Measurements from ENCODE around the gene SRCIN1.

The SRCIN1 gene

DNA sequence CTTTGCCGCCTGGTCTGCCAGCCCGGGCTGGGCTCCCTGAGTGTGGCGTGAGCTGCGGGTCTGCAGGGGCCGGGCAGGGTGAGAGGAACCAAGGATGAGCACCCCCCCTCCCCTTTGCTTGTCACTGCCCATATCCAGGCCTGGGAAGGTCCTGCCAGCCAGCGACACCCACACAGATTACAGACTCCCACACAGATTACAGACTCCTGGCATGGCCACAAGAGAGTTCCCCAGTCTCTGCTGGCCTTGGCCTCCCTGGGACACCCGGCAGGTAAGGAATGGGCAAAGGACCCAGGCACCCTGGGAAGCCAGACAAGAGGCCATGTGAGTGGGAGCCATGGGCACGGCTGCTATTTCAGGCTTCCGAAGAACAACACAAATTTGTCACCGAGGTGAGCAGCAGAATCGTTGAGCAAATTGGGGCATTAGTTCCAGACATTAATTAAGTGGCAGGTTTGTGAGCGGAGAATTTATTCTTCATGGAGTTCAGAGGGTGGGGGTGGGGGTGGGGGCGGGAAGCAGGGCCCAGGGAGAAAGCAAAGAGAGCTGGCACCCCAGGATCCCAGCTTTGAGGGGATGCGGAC, 41.4 kb downstream of the SRCIN1 start:
- no peak for DNase-seq (ENCODE audit: low read depth in 2 of 2)

DNA sequence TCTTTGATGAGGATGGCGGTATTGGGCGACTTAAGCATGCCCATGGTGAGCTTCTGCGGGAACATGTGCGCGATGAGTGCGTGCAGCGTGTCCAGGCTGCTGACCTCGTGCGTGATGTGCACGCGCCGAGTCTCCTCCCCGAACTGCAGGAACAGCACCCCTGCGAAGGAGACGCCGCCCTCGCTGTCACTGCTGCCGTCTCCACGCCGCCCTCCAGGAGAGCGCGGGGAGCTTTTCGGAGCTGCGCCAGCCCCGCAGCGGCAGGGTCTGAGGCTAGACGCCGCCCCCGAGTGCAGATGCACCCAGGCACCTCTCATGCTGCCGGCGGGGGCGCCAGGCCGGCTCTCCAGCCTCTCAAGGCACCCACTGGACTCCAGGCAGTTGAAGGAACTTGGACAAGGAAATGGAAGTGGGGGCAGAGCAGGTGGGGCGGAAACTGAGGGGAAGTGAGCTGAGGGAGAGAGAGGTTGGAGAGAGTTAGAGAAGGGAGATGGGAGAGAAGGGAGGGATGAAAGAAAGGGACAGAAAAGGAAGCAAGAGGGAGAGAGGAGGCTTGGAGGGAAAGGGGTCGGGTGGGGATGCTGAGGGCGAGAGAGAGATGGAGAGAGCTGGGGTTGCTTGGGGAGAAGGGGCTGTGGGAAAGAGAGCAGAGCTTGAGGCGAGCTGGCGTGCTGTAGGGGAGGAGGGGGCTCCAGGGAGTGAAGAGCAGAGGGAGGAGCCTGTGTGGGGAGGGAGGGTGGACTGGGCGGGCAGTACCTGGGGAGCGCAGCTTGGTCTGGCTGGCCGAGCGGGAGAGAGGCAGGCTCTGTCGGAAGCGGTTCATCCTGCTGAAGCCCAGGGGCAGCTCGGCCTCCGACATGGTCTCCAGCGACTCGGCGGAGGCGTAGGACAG, 42.1 kb downstream of the SRCIN1 start:
- DNase-seq (ENCODE audit: low read depth in 2 of 2): no peak

DNA sequence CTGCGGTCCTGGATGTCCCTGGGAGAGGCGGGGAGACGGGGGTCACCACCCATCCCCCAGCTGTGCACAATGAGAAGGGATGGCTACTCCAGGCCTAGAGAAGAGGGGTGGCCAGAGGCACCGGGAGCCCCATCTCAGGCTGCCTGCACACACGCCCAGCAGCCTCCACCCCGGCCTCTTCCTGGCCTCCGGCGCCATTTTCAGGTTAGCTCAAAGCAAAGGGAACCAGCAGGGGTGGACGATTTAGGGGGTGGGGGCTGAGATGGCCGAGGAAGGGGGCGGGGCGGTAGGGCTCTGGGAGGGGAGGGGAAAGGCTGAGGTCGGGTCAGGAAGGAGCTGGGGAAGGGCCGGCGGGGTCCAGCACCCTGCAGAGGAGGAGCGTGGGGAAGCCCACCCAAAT, 42.8 kb downstream of the SRCIN1 start:
- DNase-seq (ENCODE audit: low read depth in 2 of 2): no peak

DNA sequence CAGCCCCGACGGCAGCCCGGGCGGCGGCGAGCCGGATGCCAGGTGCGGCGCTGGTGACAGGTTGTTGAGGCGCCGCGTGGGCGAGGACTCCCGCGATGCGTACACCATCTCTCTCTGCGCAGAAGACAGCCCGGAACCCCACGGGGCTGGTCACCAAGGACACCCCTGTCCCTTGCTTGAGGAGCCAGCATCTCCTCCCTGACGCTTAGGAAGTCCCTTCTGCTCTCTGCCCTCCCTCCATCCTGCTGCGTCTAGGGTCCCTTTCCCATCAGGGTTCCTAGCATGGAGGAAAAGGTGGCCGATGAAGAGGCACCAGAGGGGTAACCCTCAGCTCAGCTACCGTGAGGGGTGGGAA, 43.6 kb downstream of the SRCIN1 start:
- DNase-seq (ENCODE audit: low read depth in 2 of 2): no peak

DNA sequence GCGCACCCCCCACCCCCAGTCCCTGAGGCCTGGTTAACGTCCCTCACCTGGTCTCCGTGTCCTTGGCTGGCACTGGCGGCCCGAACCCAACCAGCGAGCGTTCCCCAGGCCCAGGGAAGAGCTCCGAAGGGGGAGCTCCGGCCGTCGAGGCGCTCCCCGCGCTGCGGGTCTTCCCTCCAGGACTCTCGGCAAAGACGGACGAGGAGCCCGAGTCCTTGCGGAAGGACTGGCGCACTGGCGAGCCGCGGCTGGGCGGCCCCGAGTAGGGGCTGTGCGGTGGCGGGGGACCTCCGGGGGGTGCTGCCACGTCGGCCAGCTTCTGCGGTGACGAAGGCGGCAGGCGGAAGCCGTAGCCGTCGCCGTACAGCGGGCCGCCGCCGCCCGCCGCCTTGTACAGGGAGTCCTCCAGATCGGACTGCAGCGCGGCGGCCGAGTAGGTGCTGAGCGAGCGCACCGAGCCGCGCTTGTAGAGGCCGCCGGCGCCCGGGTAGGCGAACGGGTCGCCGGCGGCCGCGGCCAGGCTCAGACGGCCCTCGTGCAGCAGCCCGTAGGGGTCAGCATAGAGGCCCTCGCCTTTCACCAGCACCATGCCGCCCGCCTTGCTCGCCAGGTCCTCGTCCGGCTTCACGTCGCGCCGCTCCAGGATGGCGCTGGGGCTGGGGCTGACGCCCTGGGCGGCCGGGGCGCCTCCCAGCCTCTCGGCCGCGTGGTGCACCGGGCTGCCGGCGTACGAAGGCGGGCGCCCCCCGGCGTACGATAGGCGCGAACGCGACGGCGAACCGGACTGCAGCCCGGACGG, 44.1 kb downstream of the SRCIN1 start:
- DNase-seq (ENCODE audit: low read depth in 2 of 2): no peak

DNA sequence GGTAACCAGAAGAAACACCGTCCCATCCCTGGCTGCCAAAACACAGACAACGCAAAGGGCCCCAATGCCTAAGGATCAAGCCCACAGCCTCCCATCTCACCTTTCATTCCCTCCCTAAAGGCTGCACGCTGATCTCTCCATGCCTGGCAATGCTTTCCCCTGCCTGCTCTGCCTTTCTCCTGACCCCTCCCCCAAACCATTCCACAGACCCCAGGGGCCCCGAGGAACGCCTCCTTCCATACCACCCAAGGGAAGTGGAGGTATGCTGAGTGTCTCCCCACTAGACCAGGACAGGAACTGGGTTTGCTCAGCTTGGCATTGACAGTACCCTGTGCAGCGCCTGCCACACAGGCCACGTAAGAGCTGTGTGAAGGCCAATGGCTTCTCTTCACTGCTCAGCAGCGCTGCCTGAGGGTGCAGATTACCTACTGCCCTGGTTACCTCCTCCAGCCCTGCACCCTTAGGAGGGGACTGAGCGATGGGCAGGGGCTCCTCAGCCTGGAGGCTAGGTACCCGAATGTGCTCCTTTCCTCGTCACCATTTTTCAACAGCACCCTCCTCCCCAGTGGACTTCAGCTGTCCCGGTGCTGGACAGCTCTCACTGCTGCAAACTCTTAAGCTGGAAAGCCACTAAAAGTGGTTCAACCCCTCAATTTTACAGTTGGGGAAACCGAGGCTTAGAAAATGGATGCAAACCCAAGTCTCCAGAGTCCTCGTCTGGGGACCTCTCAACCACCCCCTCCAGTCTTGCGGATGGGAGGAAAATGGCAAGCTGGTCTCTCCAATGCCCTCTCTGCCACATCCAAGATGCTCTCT, 45.0 kb downstream of the SRCIN1 start:
- no peak for DNase-seq (ENCODE audit: low read depth in 2 of 2)

DNA sequence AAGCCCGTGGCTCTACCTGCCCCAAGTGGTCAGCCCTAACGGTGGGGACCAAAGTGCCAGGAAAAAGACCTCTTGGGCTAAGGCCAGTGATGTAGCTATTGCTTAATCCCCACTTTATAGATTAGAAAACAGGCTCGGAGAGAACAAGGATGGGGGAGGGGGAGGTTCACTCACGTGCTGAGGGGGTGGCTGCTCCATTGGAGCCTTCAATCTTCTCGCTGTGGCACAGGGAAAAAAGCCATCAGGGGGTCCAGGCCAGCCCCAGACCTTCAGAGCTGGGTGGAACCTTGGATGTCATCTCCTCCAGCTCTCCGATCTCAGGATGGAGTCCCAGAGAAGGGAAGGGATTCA, 45.9 kb downstream of the SRCIN1 start:
- DNase-seq (ENCODE audit: low read depth in 2 of 2): no peak

DNA sequence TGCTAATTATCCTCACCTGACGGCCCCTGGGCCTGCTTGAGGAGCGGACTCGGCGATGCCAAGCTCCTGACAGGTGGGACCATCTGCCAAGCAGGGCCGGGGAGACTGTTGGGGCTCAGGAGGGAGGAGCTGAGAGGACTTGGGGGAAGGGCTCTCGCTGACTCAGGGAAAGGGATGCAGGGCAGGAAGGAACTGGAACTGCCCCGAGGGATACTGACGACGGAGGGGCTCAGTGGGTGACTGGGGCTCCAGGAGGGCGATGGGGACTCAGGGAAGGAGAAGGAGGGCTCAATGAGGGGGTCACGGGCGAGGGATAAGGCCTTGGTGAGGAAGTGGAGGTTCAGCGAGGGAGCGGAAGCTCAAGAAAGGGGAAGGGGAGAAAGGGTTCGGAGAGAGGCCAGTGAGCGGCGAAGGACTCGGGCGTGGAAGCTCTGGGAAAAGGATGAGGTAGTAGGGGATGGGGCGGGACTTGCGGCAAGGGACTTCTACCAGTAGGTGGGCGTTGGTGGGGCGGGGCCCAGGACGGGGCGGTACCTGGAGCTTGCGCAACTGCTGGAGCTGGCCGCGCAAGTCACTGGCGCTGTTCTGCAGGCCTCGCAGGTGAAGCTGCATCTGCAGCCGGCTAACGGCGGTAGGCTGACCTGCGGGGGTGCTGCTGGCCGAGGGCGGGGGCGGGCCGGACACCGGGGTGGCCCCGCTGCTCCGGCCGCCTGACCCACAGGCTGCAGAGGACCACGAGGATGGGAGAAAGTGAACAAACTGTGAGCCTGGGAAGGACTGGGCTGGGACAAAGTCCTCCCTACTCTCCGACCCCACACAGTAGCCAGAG, 46.5 kb downstream of the SRCIN1 start:
- DNase-seq (ENCODE audit: low read depth in 2 of 2): peak; percentile 76 to 80

DNA sequence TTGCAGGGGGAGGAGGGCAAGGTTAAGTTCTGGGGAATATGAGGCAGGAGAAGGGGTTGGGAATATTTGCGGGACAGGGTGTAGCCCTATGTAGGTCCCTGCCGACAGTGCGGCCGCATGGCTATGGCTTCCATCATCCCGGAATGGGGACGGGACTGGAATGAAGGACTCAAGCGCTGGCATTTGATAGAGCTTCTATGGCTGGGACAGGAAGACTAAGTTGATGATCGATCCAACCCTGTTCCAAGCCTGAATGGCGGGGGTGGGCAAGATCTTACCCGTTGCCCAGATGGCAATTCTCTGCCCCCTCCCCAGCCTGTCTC, 47.1 kb downstream of the SRCIN1 start:
- DNase-seq (ENCODE audit: low read depth in 2 of 2): no peak

DNA sequence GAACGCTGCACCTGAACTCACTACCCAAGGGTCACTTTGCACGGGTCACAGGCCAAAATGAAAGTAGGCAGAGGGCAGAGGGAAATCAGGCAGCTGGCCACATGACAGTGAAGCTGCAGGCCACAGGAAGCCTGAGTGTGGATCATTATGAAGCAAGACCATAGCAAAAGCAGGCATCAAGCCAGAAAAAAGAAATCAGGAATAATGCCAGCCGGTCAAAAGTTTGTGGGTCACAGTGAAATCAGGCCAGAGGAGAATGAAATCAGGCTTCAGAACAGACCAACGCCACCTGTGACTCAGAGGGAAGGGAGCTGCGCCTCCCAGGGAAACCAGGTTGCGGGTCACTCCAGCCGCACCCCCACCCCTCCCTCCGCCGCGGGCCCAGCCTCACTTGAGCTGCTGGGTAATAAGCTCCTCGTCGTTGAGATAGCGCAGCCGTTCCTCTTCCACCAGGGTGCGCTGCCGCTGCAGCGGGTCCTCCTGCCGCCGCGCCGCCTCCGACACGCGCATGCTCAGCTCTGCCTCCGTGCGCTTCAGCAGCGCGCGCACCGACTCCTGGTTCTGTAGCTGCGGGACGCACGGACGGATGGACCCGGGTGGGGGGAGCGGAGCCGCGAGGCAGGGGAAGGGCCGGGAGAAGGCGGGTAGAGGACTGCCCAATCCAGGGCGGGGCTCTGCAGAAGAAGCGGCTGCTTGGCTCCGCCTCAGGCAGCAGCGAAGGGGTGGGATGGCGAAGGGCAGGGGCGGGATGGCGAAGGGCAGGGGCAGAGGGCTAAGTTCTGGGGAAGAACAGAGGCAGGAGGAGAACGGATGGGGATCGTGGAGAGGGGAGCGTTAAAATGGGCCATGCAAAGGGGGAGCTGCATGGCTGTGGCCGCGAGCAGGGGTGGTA, 47.7 kb downstream of the SRCIN1 start:
- DNase-seq (ENCODE audit: low read depth in 2 of 2): peak; percentile 75 to 77

DNA sequence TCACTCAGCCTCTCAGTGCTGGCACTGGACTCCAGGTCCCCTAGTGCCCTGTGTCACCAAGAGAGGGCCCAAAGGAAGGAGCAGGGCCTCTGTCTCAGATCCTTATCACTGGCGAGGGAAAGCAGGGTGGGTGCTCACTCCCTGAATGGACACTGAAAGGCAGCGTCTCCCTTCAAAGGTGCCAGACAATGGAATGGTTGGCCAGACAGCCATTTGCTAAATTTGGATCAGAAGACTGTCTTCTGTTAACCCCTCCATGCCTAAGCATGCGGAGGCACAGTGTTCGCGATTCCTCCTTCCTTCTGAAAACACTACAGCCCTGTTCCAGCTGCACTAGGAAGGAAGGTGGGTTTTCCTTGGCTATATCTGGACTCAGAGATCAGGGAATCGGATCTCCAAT, 48.4 kb downstream of the SRCIN1 start:
- no peak for DNase-seq (ENCODE audit: low read depth in 2 of 2)

DNA sequence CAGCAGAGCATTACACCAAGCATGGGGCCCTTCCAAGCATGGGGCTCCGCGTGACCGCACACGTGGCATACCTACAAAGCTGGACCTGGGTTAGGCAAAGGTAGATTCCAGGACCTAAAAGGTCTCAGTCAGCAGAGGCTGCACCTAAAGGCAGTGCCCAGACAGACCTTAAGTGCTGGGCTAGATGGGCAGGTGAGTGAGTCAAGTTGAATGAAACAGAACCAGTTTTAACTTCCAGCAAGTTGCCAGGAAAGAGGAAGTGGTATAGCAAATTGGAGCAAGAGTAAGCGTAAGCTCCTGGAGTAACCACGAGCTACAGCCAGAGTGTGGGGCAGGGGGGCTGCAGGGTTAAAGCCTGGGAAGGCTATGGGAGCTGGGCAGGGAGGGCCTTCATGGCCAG, 49.5 kb downstream of the SRCIN1 start:
- no peak for DNase-seq (ENCODE audit: low read depth in 2 of 2)

DNA sequence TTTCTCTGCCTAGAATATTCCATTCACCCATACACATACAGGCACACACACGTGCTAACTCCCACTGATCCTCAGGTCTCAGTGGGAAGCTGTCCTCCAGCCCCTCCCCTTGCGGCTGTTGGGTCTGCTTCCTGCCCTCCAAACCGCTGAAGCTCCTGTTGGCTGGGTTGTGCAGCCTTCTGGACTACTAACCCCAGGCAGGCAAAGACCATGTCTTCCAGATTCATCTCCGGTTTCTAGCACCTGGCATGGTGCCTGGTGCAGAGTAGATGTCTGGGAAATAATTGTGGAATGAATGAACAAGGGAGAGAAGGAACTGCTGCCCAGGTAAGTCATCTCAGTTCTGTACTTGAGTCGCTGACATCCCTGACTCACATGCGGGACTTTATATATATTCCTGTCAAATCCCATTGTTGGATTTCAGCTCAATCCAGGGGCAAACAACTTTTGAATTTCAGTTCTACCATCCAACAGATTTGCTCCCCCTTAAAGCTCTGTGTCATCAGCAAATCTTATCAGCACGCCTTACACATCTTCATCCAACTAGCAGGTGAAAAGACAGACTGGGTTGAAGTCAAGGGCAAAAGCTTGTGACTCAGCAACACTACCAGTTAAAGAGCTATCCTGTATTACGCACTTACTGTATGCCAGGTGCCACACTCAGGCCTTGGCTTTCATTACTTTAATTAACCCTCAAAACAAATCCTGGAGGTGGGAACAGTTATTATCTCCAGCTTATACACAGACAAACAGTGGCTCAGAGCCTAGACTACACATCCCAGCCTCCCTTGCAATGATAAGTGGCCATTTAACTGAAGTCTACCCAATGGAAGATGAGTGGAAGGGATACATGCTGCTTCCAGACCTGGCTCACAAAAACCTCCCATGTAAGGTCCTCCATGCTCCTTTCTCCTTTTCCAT, 51.1 kb downstream of the SRCIN1 start:
- DNase-seq (ENCODE audit: low read depth in 2 of 2): no peak

DNA sequence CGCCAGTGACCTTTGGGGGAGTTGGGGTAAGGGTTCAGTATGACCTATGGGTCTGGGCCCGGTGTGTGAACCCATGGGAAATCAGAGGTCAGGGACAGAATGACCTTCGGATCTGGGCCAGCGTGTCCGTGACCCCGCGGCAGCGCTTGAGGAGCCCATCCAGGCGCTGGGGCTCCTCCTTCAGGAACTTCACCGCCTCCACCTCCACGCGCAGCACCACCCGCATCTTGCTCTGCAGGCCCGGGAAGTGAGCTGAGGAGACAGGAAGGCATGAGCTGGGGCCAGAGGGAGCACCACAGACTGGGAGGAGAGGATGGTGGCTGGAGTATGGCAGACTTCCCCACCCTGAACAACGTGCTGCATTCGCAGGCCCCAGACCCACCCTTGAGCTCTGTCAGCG, 53.4 kb downstream of the SRCIN1 start:
- DNase-seq (ENCODE audit: low read depth in 2 of 2): no peak

DNA sequence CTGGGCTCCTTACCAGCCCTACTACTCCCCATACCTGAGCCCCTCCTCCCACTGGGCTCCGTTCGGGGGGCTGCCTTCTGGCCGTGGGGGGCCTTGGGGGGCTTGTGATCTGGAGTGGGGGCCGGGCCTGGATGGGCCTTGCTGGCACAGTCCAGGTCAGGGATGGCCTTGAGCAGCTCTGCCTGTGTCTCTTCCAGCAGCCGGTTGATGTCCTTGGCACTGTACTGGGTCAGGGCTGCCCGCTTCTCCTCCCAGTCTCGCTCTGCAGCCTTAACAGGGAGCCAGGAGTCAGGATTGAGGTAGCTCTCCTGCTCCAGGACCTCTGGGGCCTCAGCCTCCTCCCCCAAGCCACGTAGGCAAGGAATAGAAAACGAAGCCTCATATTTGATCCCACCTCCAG, 54.6 kb downstream of the SRCIN1 start:
- no peak for DNase-seq (ENCODE audit: low read depth in 2 of 2)

DNA sequence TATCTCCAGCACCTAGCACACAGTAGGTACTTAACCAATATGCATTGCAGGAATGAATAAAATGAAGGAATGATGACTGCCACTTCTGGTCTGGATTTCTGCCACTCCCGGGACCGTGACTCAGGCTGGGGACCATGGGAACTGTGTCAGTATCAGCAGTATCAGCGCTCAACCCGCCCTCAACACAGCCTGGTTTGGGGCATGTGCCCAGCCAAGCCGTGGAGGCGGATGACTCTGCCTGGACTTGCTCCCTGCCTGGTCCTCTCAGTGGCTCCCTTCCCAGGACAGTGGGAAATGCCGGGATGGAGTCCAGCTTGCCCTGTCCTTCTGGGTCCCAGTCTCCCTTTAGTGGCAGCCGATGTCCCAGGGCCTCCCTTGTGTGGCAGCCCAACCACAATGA, 55.1 kb downstream of the SRCIN1 start:
- no peak for DNase-seq (ENCODE audit: low read depth in 2 of 2)

DNA sequence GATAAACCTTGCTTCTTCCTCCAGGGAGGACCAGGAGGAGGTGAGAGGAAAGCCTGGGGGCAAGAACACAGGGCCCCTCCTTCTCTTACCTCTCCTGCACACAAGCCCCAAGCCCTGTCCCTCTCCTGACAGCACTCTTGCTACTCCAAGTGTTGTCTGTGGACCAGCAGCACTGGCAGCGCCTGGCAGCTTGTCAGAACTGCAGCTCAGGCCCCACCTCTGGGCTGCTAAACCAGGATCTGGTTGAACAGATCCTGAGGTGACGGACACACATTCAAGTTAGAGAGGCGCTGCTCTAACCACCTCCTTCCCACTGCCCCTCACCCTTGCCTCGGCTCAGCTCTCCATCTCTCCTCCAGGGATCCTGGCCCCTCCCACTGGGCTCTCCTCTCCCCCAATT, 56.5 kb downstream of the SRCIN1 start:
- DNase-seq (ENCODE audit: low read depth in 2 of 2): no peak

DNA sequence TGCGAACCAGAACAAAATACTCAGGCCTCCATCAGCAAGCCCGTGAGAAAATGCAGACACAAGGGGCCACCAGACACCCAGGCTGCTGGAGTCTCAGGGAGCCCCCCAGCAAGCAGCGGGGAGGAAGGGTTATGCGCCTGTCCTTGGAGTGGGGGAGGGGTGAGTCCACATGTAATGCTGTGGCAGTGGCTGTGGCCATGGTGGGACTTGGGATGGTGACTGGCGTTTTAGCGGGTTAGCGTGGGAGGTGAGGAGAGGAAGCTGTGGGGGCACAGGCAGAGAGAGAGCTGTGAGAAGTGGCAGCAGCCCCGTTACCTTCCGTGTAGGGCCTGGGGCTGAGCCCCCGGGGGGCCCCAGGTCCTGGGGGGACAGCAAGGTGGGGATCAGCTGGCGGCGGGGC, 58.3 kb downstream of the SRCIN1 start:
- DNase-seq (ENCODE audit: low read depth in 2 of 2): no peak

DNA sequence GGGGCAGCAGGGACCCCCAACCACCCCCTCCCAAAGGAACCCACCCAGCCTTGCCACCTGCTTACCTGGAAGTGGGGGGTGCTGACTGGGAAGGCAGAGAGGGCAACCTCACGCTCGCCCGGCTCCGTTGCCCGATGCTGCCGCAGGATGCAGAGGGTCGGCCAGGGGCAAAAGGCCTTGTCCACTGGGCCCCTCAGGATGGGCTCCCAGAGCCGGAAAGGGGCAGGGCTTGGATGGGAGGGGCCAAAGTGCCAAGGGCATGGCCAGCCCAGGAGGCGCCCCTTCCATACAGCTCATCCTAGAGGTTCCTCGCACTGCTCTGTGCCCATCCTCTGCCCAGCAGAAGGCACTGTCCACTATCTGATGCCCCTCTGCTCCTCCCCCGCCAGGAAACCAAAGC, 59.4 kb downstream of the SRCIN1 start:
- no peak for DNase-seq (ENCODE audit: low read depth in 2 of 2)

Data from stimulated activated CD8-positive, alpha-beta memory T cell treated with anti-CD3 and anti-CD28 coated beads, Interleukin-7, amount 100 ng/mL, for 1 hour (primary cell).